ENCODE results near the gene PDE7B. TPM values are rescaled to one million over a fixed set of nuclear protein-coding genes. Genes with fewer than 3 reads are reported as not detected.

PDE7B gene
- total RNA-seq, 4 donors from 2014 or later = 12.9 to 22.5 (median 16.4) TPM

DNA sequence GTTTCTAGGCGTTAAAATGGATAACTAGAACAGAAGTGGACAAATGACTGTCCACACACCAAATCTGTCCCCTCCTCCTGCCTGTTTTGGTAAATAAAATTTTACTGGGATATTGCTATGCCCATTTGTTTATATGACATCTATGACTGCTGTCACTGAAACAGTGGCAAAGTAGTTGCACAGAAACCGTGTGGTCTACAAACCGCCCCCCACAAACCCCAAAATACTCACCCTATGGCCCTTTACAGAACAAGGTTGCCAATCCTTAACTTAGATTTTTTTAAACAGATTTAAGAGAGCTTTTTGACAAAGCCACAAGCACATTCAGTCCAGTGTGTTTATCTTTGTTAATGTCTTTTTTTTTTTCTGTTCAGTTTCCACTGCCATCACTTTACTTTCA lies 260.8 kb downstream of the PDE7B start:
- Histone ChIP-seq H3K27me3 (no peaks in the 10 kb centered on the region), H3K36me3 (no peaks in the 10 kb centered on the region), H3K9me3 (no peaks in the 10 kb centered on the region), H3K27ac (no peak overlapping the region), H3K4me3 (no peak overlapping the region), H3K4me1 (peaks cover 0 to 8% (median 0%) of the 10 kb centered on the region in 4 donors)
- no peak for DNase-seq (ENCODE audit: low spot score in 2 of 2)
- TF ChIP-seq POLR2A (IDR thresholded peaks at IDR 0.05) (no peak), EP300 (IDR thresholded peaks at IDR 0.05) (no peak)
- TF ChIP-seq, protein P1, sequence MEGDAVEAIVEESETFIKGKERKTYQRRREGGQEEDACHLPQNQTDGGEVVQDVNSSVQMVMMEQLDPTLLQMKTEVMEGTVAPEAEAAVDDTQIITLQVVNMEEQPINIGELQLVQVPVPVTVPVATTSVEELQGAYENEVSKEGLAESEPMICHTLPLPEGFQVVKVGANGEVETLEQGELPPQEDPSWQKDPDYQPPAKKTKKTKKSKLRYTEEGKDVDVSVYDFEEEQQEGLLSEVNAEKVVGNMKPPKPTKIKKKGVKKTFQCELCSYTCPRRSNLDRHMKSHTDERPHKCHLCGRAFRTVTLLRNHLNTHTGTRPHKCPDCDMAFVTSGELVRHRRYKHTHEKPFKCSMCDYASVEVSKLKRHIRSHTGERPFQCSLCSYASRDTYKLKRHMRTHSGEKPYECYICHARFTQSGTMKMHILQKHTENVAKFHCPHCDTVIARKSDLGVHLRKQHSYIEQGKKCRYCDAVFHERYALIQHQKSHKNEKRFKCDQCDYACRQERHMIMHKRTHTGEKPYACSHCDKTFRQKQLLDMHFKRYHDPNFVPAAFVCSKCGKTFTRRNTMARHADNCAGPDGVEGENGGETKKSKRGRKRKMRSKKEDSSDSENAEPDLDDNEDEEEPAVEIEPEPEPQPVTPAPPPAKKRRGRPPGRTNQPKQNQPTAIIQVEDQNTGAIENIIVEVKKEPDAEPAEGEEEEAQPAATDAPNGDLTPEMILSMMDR (IDR thresholded peaks at IDR 0.05) = no peak
- 77 to 84% methylated on average over 3 of the region's 3 CpGs for WGBS, 2 donors

DNA sequence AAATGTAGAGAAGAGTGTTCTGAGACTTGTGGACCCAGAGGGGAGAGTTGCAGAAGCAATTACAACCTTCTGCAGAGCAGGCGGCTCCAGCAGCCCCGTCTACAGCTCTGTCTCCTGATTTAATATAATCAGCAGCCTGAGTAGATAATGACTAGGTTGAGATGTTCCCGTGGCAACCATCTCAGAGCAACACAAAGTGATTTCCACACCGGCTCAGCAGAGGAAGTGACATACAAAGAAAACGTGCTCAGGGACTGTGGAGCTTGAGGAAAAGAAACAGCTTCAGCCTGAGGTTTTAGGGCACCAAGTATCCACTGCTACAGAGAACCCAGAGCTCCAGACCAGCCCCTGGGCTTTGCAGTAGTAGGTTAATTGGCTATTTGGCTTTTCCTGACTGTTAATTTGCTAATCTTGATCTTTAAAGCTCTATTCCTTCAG lies 262.3 kb downstream of the PDE7B start:
- Histone ChIP-seq H3K36me3 (no peaks in the 10 kb centered on the region), H3K4me3 (no peak overlapping the region), H3K4me1 (peaks cover 0 to 9% (median 0%) of the 10 kb centered on the region in 4 donors), H3K27ac (peak overlapping the region in 2 of 4 donors; percentile 4 to 30), H3K27me3 (no peaks in the 10 kb centered on the region), H3K9me3 (no peaks in the 10 kb centered on the region)
- DNase-seq (ENCODE audit: low spot score in 2 of 2) = peak in 1 of 2 donors; percentile 42
- WGBS, 2 donors = 23 to 32% methylated on average over 5 of the region's 5 CpGs
- TF ChIP-seq POLR2A (IDR thresholded peaks at IDR 0.05) = no peak
- TF ChIP-seq, protein P1 (IDR thresholded peaks at IDR 0.05) = no peak
- TF ChIP-seq EP300 (IDR thresholded peaks at IDR 0.05) = peak in 1 of 2 donors; percentile 52

DNA sequence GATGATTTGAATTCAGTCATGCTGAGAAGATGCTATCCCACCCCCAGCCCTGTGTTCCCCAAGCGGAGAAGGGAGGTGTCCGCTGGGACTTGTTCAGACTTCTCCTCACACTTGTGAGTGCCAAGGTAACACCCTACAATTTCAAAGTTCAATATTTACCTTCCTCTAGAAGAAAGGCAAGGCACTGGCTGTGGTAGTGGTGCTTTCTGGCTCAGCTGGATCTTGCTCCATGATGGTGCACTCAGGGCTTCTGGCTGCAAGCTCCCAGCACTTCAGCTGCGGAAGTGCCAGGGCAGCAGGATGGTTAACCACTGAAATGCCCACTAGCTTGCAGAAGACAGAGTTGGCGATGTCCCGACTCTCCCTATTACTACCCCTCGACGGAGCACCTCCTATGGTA lies 263.2 kb downstream of the PDE7B start:
- 99 to 100% methylated on average over 7 of the region's 7 CpGs for WGBS, 2 donors
- Histone ChIP-seq H3K9me3 (no peaks in the 10 kb centered on the region), H3K27ac (no peak overlapping the region), H3K4me3 (no peak overlapping the region), H3K27me3 (no peaks in the 10 kb centered on the region), H3K4me1 (peaks cover 0 to 14% (median 0%) of the 10 kb centered on the region in 4 donors), H3K36me3 (no peaks in the 10 kb centered on the region)
- TF ChIP-seq, protein P1 (IDR thresholded peaks at IDR 0.05) = no peak
- TF ChIP-seq POLR2A (IDR thresholded peaks at IDR 0.05) = no peak
- no peak for TF ChIP-seq EP300 (IDR thresholded peaks at IDR 0.05)
- no peak for DNase-seq (ENCODE audit: low spot score in 2 of 2)

DNA sequence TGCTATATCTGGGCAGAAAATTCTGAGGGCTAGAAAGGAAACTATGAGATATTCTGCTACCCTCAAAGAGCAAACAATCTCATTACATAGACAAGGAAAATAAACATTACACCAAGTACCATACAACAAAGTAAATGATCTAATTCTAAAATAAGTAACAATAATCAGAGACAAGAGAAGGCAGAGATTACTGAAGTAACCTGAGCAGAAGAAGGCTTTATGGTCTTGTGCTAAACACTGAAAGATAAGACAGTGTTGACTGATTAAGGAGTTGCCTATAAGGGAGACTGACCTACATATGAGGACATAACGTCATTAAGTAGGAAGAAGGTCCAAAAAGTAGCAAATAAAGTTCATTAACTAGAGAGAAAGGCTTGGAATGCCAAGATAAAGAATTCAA lies 264.4 kb downstream of the PDE7B start:
- H3K27me3 ChIP-seq = no peaks in the 10 kb centered on the region
- no peak for DNase-seq (ENCODE audit: low spot score in 2 of 2)
- H3K27ac ChIP-seq = no peak overlapping the region
- 77 to 85% methylated on average over 1 of the region's 1 CpG for WGBS, 2 donors
- no peaks in the 10 kb centered on the region for H3K9me3 ChIP-seq
- H3K36me3 ChIP-seq = no peaks in the 10 kb centered on the region
- TF ChIP-seq, protein P1 (IDR thresholded peaks at IDR 0.05) = no peak
- no peak for TF ChIP-seq EP300 (IDR thresholded peaks at IDR 0.05)
- no peak for TF ChIP-seq POLR2A (IDR thresholded peaks at IDR 0.05)
- H3K4me1 ChIP-seq = peaks cover 0 to 14% (median 0%) of the 10 kb centered on the region in 4 donors
- no peak overlapping the region for H3K4me3 ChIP-seq

DNA sequence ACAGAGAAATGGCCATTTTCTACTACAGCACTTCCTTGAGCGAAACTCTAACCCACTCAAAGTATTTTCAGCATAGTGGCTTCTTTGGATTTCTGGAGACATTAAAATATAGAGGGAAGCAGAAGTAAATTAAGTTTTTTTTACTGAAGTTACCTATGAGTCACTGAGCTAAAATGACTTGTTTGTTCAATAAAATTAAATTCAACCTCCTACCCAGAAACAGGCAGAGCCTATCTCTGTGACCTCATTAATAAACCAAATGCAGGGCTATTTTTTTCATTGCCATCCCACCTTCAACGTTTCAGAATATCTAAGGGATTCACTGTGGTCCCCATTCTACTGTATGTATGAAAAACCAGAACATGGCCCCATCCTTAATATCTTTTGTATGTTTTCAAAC lies 265.6 kb downstream of the PDE7B start:
- 84 to 88% methylated on average over 2 of the region's 2 CpGs for WGBS, 2 donors
- H3K4me3 ChIP-seq = no peak overlapping the region
- TF ChIP-seq, protein P1 (IDR thresholded peaks at IDR 0.05) = no peak
- no peak for TF ChIP-seq EP300 (IDR thresholded peaks at IDR 0.05)
- TF ChIP-seq POLR2A (IDR thresholded peaks at IDR 0.05) = no peak

More for the DNA sequence above, 265.6 kb downstream of the PDE7B start:
- H3K4me1 ChIP-seq = peaks cover 0 to 14% (median 0%) of the 10 kb centered on the region in 4 donors
- H3K36me3 ChIP-seq = no peaks in the 10 kb centered on the region
- H3K27ac ChIP-seq = no peak overlapping the region
- DNase-seq (ENCODE audit: low spot score in 2 of 2) = no peak
- no peaks in the 10 kb centered on the region for H3K27me3 ChIP-seq
- H3K9me3 ChIP-seq = no peaks in the 10 kb centered on the region

Measured in tibial nerve (tissue), 4 donors.